HL-60 (cell line): ENCODE data around the gene SHISAL2A.

Experiments used
- DNase-seq, 2 experiments: peaks; one replicate each; pipeline ENCODE4 v3.0.0-alpha.2; 2010 to 2020; ENCODE audit warnings: low read depth in 1 of 2, low spot score in 1 of 2
- H3K27ac ChIP-seq: fragments of 250-450 bp; sonication (Bioruptor Pico); replicated peaks from 2 replicates; pipeline ENCODE4 v1.5.1; 2020; ENCODE audit warnings: mild to moderate bottlenecking, moderate library complexity
- H3K27me3 ChIP-seq: fragments of 250-450 bp; sonication (Bioruptor Pico); 2 replicates; pipeline ENCODE4 v1.5.1; 2021; ENCODE audit warnings: mild to moderate bottlenecking, moderate library complexity; ENCODE audit not compliant: insufficient read depth, poor library complexity, severe bottlenecking
- H3K4me3 ChIP-seq: replicated peaks from 2 replicates; pipeline ENCODE4 v1.5.1; 2011; ENCODE audit warnings: mild to moderate bottlenecking, control low read depth, low read length; ENCODE audit not compliant: insufficient read depth
- CTCF ChIP-seq: IDR thresholded peaks from one replicate; pipeline ENCODE4 v1.5.1; 2011; ENCODE audit warnings: low read length, control low read depth, inconsistent platforms; ENCODE audit not compliant: insufficient read depth
- GABPA ChIP-seq: IDR thresholded peaks from 2 replicates; pipeline ENCODE4 v1.6.1; 2012; ENCODE audit warnings: low read depth
- POLR2AphosphoS5 ChIP-seq: IDR thresholded peaks from 2 replicates; pipeline ENCODE4 v1.6.1; 2012; ENCODE audit warnings: low read depth
- REST ChIP-seq: IDR thresholded peaks from 2 replicates; pipeline ENCODE4 v1.6.1; 2012; ENCODE audit warnings: low read depth; ENCODE audit not compliant: insufficient replicate concordance
- SPI1 ChIP-seq: IDR thresholded peaks from 2 replicates; pipeline ENCODE4 v1.6.1; 2012; ENCODE audit warnings: low read depth, mild to moderate bottlenecking, borderline replicate concordance

Gene SHISAL2A

GRCh38 chr1:52636721-52637695, 4.0 kb downstream of the SHISAL2A start:
- Histone ChIP-seq H3K4me3 (no peak overlapping the region), H3K27me3 (no peaks in the 10 kb centered on the region), H3K27ac (peak overlapping the region; percentile 96)
- DNase-seq = peak; percentile 95
- TF ChIP-seq REST = no peak
- peak; percentile 61; the same call in 1 of the 2 replicates for TF ChIP-seq GABPA
- no peak for TF ChIP-seq CTCF
- peak; percentile 84 for TF ChIP-seq SPI1
- peak; percentile 94 for TF ChIP-seq POLR2AphosphoS5

- Histone ChIP-seq H3K4me3 (no peak overlapping the region), H3K27me3 (no peaks in the 10 kb centered on the region), H3K27ac (peak overlapping the region; percentile 96)
- no peak for DNase-seq
- TF ChIP-seq REST (no peak), GABPA (no peak), CTCF (no peak), SPI1 (no peak), POLR2AphosphoS5 (no peak)
Observed at GRCh38 chr1:52637946-52638345, 5.0 kb downstream of the SHISAL2A start.

GRCh38 chr1:52640697-52641096, 7.7 kb downstream of the SHISAL2A start:
- no peak for DNase-seq
- TF ChIP-seq REST = no peak
- no peak for TF ChIP-seq CTCF
- no peak for TF ChIP-seq POLR2AphosphoS5
- no peak for TF ChIP-seq GABPA
- TF ChIP-seq SPI1 = no peak
- Histone ChIP-seq H3K27me3 (no peaks in the 10 kb centered on the region), H3K4me3 (no peak overlapping the region), H3K27ac (peak overlapping the region; percentile 30)
